Neuron (in vitro differentiated cells): ENCODE measurements around the gene PIGH.

Experiments
- H2AFZ ChIP-seq: one replicate; pipeline ENCODE4 v1.6.1; 2013; ENCODE audit warnings: low read depth, mild to moderate bottlenecking, inconsistent platforms, low read length, moderate library complexity
- H3K27me3 ChIP-seq: one replicate; pipeline ENCODE4 v1.6.1; 2013; ENCODE audit warnings: low read length; ENCODE audit not compliant: insufficient read depth
- H3K36me3 ChIP-seq: one replicate; pipeline ENCODE4 v1.6.1; 2013; ENCODE audit warnings: low read length; ENCODE audit not compliant: insufficient read depth
- H3K4me1 ChIP-seq: one replicate; pipeline ENCODE4 v1.6.1; 2013; ENCODE audit warnings: low read length; ENCODE audit not compliant: insufficient read depth
- H3K4me3 ChIP-seq: 2 replicates; pipeline ENCODE4 v1.5.1; 2013; ENCODE audit warnings: mild to moderate bottlenecking, low read length, moderate library complexity
- H3K9me3 ChIP-seq: one replicate; pipeline ENCODE4 v1.6.1; 2013; ENCODE audit warnings: low read length

Gene PIGH

GRCh38 chr14:67567654-67568053 lies 32.4 kb downstream of the PIGH start:
- H3K4me1 ChIP-seq = no peaks in the 10 kb centered on the region
- H3K27me3 ChIP-seq = no peaks in the 10 kb centered on the region
- H3K4me3 ChIP-seq = no peak overlapping the region
- no peaks in the 10 kb centered on the region for H3K36me3 ChIP-seq
- H3K9me3 ChIP-seq = no peaks in the 10 kb centered on the region
- H2AFZ ChIP-seq = no peak overlapping the region

DNA sequence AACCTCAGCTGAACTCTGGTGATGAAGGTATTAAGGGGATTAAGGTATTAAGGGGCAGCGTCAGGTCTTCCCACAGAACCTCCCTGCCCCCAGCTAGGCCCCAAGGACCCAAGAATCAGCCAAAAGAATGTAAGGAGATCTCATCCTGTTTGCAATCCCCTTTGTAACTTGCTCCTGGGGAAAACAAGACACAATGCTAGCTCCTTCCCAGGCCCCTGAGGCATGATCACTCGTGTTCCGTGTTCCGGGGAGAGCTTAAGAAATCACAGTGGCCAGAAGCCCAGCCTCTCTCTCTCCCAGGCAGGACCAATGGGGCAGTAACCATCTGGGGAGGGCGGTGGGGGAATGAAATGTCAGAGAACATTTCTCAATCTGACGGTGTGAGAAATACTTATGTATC lies 33.2 kb downstream of the PIGH start:
- H3K4me1 ChIP-seq = no peaks in the 10 kb centered on the region
- no peaks in the 10 kb centered on the region for H3K36me3 ChIP-seq
- H2AFZ ChIP-seq = no peak overlapping the region
- no peaks in the 10 kb centered on the region for H3K27me3 ChIP-seq
- H3K9me3 ChIP-seq = no peaks in the 10 kb centered on the region
- H3K4me3 ChIP-seq = no peak overlapping the region

- H3K4me3 ChIP-seq = no peak overlapping the region
- no peaks in the 10 kb centered on the region for H3K9me3 ChIP-seq
- no peaks in the 10 kb centered on the region for H3K4me1 ChIP-seq
- no peaks in the 10 kb centered on the region for H3K27me3 ChIP-seq
- peaks cover 4% of the 10 kb centered on the region for H3K36me3 ChIP-seq
- H2AFZ ChIP-seq = no peak overlapping the region
These were observed 35.8 kb downstream of the PIGH start for GRCh38 chr14:67564236-67564635.

GRCh38 chr14:67562776-67563150 lies 37.3 kb downstream of the PIGH start:
- no peak overlapping the region for H3K4me3 ChIP-seq
- H2AFZ ChIP-seq = no peak overlapping the region
- no peaks in the 10 kb centered on the region for H3K4me1 ChIP-seq
- H3K27me3 ChIP-seq = no peaks in the 10 kb centered on the region
- no peaks in the 10 kb centered on the region for H3K9me3 ChIP-seq
- peaks cover 6% of the 10 kb centered on the region for H3K36me3 ChIP-seq

DNA sequence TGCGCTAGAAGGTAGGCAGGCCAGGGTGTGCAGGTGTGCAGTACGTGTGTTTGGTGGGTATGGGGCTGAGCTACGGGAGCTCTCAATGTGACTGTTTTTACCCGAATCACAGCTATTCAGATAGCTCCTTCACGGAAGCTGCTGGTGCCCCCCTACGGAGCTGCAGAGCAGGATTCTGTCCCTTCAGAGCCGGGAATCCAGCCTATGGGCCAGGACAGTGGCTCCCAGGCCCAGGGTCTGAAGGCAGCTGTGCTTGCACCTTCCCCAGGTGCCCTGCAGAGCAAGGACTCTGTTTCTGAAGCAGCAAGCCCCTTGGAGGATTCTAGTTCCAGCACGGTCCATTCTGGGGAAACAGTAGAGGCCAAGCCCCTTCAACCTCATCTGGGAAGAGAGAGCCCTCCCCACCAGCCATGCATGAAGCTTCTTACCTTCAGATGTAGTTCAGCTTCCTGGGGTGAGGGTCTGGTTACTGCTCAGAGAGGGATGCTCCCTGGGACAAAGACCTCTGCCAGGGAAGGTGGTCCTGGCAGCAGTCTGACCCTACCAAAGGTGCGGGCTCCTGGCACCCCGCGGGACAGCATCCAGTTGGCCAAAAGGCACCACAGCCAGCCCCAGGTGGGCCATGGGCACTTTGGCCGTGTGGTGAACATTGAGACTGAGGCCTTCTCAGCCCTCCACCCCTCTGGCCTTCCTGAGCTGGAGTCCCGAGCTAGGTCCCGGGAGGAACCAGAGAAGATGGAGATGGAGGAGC lies 37.9 kb downstream of the PIGH start:
- Histone ChIP-seq H3K4me1 (no peaks in the 10 kb centered on the region), H3K9me3 (no peaks in the 10 kb centered on the region), H3K27me3 (no peaks in the 10 kb centered on the region), H2AFZ (no peak overlapping the region), H3K36me3 (peaks cover 6% of the 10 kb centered on the region), H3K4me3 (no peak overlapping the region)

- Histone ChIP-seq H3K9me3 (no peaks in the 10 kb centered on the region), H3K36me3 (peaks cover 6% of the 10 kb centered on the region), H3K27me3 (no peaks in the 10 kb centered on the region), H3K4me3 (no peak overlapping the region), H3K4me1 (no peaks in the 10 kb centered on the region), H2AFZ (no peak overlapping the region)
These were observed 40.4 kb downstream of the PIGH start for GRCh38 chr14:67559639-67560038.

DNA sequence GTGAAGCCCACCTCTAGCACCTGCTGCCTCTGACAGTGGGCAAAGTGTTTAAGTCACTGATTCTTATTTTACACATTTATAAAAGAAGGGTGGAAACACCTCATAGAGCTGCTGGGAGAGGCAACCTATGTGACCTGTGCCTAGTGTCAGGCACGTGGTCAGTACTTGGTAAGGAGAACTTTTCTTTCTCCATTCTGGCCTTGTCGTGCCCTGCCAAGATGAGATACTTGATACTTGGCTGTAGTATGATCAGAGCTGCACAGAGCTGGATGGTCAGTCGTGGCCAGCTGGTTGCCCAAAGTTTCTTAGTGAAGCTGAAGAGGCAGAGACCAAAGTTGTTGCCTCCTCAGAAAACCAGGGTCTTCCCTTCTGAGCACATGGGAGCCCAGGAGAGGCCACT lies 42.4 kb downstream of the PIGH start:
- Histone ChIP-seq H3K36me3 (peaks cover 6% of the 10 kb centered on the region), H3K4me1 (no peaks in the 10 kb centered on the region), H2AFZ (no peak overlapping the region), H3K4me3 (no peak overlapping the region), H3K27me3 (no peaks in the 10 kb centered on the region), H3K9me3 (no peaks in the 10 kb centered on the region)

DNA sequence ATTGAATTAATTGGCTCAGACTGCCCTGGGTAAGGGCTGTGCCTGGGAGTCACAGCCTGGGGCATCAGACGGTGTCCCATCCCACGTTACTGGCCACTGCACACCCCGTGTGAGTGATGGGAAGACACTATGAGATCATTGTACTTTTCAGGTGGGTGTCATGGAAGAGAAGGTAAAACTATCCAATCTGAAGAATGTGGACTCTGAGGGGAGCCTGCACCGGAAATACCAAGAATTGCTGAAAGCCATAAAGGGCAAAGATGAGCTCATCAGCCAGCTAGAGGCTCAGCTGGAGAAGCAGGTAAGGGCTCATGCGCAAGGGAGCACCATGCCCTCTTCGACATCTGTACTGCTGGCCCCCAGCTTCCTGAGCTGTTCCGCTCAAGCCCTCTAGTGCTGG lies 43.0 kb downstream of the PIGH start:
- no peaks in the 10 kb centered on the region for H3K9me3 ChIP-seq
- H3K27me3 ChIP-seq = no peaks in the 10 kb centered on the region
- no peaks in the 10 kb centered on the region for H3K4me1 ChIP-seq
- H3K36me3 ChIP-seq = peaks cover 6% of the 10 kb centered on the region
- no peak overlapping the region for H3K4me3 ChIP-seq
- H2AFZ ChIP-seq = no peak overlapping the region

GRCh38 chr14:67556671-67557070 lies 43.4 kb downstream of the PIGH start:
- Histone ChIP-seq H3K4me1 (no peaks in the 10 kb centered on the region), H2AFZ (no peak overlapping the region), H3K4me3 (no peak overlapping the region), H3K9me3 (no peaks in the 10 kb centered on the region), H3K36me3 (peaks cover 6% of the 10 kb centered on the region), H3K27me3 (no peaks in the 10 kb centered on the region)

DNA sequence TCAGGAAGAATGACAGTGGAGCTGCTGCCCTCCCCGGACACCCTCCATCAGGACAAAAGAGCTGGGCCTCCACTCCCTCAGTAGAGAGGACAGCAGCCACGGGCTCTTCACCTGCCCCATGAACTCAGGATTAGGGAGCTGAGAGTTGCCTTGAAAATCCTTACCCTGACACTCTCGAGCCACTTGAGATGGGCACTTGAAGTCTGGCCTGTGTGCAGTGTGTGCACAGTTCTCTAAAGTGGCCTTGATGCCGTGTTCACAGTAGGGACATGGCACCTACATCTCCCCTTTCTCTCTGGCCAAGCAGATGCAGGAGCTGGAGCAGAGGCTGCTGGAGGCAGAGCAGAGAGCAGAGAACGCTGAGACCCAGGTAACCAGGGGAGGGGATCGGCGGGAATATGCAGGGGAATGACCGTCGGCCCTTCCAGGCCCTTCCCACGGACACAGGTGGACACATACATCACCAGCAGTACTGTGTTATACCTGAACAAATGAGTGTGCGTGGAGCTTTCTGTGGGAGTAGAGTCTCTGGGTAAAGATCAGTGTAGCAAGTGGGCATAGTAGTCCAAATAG lies 44.5 kb downstream of the PIGH start:
- H3K4me1 ChIP-seq = no peaks in the 10 kb centered on the region
- H3K27me3 ChIP-seq = no peaks in the 10 kb centered on the region
- H2AFZ ChIP-seq = no peak overlapping the region
- H3K36me3 ChIP-seq = peaks cover 6% of the 10 kb centered on the region
- H3K4me3 ChIP-seq = no peak overlapping the region
- no peaks in the 10 kb centered on the region for H3K9me3 ChIP-seq

- H3K9me3 ChIP-seq = no peaks in the 10 kb centered on the region
- no peak overlapping the region for H3K4me3 ChIP-seq
- H3K27me3 ChIP-seq = no peaks in the 10 kb centered on the region
- H2AFZ ChIP-seq = no peak overlapping the region
- peaks cover 3% of the 10 kb centered on the region for H3K36me3 ChIP-seq
- no peaks in the 10 kb centered on the region for H3K4me1 ChIP-seq
These were observed 45.7 kb downstream of the PIGH start for GRCh38 chr14:67554341-67554740.

DNA sequence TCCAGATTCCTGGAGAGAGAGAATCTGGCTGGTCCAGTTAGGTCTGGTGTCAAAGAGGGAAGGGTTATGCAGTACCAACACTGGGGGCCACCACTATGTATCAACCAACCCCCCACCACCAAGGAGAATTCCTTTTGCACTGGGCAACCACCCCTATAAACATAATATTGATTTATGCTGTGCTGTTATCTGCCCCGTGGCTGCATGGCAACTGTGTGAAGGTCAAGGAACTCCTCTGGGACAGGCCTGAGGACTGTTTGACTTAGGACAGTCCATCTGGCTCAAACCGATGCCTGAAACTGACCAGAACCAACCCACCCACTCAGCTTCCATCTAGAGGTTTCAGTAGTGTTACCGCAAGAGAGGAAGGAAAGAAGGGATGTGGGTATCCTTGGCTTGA lies 46.5 kb downstream of the PIGH start:
- no peaks in the 10 kb centered on the region for H3K9me3 ChIP-seq
- no peak overlapping the region for H2AFZ ChIP-seq
- H3K4me3 ChIP-seq = no peak overlapping the region
- H3K27me3 ChIP-seq = no peaks in the 10 kb centered on the region
- no peaks in the 10 kb centered on the region for H3K4me1 ChIP-seq
- H3K36me3 ChIP-seq = peaks cover 2% of the 10 kb centered on the region

GRCh38 chr14:67551940-67552339 lies 48.1 kb downstream of the PIGH start:
- Histone ChIP-seq H3K9me3 (no peaks in the 10 kb centered on the region), H3K27me3 (no peaks in the 10 kb centered on the region), H3K36me3 (no peaks in the 10 kb centered on the region), H3K4me3 (no peak overlapping the region), H3K4me1 (no peaks in the 10 kb centered on the region), H2AFZ (no peak overlapping the region)

- Histone ChIP-seq H3K36me3 (no peaks in the 10 kb centered on the region), H3K9me3 (peaks cover under 1% of the 10 kb centered on the region), H3K27me3 (no peaks in the 10 kb centered on the region), H3K4me3 (no peak overlapping the region), H2AFZ (no peak overlapping the region), H3K4me1 (no peaks in the 10 kb centered on the region)
These were observed 48.9 kb downstream of the PIGH start for GRCh38 chr14:67551123-67551522.
